Smooth muscle cell (in vitro differentiated cells): ENCODE measurements around the gene KLF12. TPM values are rescaled to one million over a fixed set of nuclear protein-coding genes. Genes with fewer than 3 reads are reported as not detected.

Source experiments
- DNase-seq: peaks from one replicate; lab custom pipeline; 2025; ENCODE audit not compliant: unreplicated experiment; lab: John Stamatoyannopoulos, UW
- H2AFZ ChIP-seq: fragments of 200-600 bp; sonication (generic); 2 replicates; pipeline ENCODE4 v1.6.0; 2016; ENCODE audit warnings: antibody characterized with exemption, low read depth, mild to moderate bottlenecking
- H3F3A ChIP-seq: fragments of 200-600 bp; sonication (generic); 2 replicates; pipeline ENCODE4 v1.6.0; 2017; ENCODE audit warnings: antibody characterized with exemption, low read depth
- H3K27ac ChIP-seq: fragments of 200-600 bp; sonication (generic); 2 replicates; pipeline ENCODE4 v1.5.1; 2016; ENCODE audit warnings: low read depth, mild to moderate bottlenecking
- H3K27me3 ChIP-seq: fragments of 200-600 bp; sonication (generic); 2 replicates; pipeline ENCODE4 v1.6.1; 2016; ENCODE audit warnings: low read depth, mild to moderate bottlenecking
- H3K36me3 ChIP-seq: fragments of 200-600 bp; sonication (generic); 2 replicates; pipeline ENCODE4 v1.5.1; 2016; ENCODE audit warnings: low read depth
- H3K4me1 ChIP-seq: fragments of 200-600 bp; sonication (generic); 2 replicates; pipeline ENCODE4 v1.5.1; 2016; ENCODE audit warnings: low read depth
- H3K4me2 ChIP-seq: fragments of 200-600 bp; sonication (generic); 2 replicates; pipeline ENCODE4 v1.6.0; 2016; ENCODE audit warnings: mild to moderate bottlenecking
- H3K4me3 ChIP-seq: fragments of 200-600 bp; sonication (generic); 2 replicates; pipeline ENCODE4 v1.5.1; 2016; ENCODE audit warnings: mild to moderate bottlenecking
- H3K79me2 ChIP-seq: fragments of 200-600 bp; sonication (generic); 2 replicates; pipeline ENCODE4 v1.6.0; 2016; ENCODE audit warnings: low read depth, mild to moderate bottlenecking
- H3K9ac ChIP-seq: fragments of 200-600 bp; sonication (generic); 2 replicates; pipeline ENCODE4 v1.6.0; 2016; ENCODE audit warnings: low read depth
- H3K9me3 ChIP-seq: fragments of 200-600 bp; sonication (generic); replicated peaks from 2 replicates; pipeline ENCODE4 v1.5.1; 2016; ENCODE audit warnings: low read depth
- H4K20me1 ChIP-seq: fragments of 200-600 bp; sonication (generic); 2 replicates; pipeline ENCODE4 v1.6.0; 2016; ENCODE audit warnings: low read depth
- WGBS: methylation state at CpG from one replicate; pipeline ENCODE4 v1.1.7; 2016; ENCODE audit warnings: low lambda C conversion rate; 5-methylcytosine and 5-hydroxymethylcytosine counted together
- polyA plus RNA-seq: library from polyadenylated mRNA; unstranded; fragments of >200 nt; fragmentation: Nextera tagmentation; extraction: Ambion mirVana; gene quantifications from 2 replicates; pipeline ENCODE4 v1.2.1, GENCODE V29; 2016
- total RNA-seq: library from RNA; depleted of rRNA; stranded (reverse); fragments of >200 nt; gene quantifications from 2 replicates; pipeline ENCODE4 v1.2.3, GENCODE V29; 2014
- TF ChIP-seq, protein P1 (sequence below): fragments of 200-600 bp; sonication (generic); IDR thresholded peaks from 2 replicates; pipeline ENCODE4 v1.5.1; 2017; ENCODE audit warnings: borderline replicate concordance, mild to moderate bottlenecking, antibody characterized with exemption; ENCODE audit not compliant: insufficient read depth, poor library complexity, severe bottlenecking

KLF12 gene
- total and polyA plus RNA-seq, 2 experiments from 2014 or later, result 1.3 to 14.6 TPM

GRCh38 chr13:74133657-74134201, 475 bp downstream of the KLF12 start:
- WGBS, result under 1% methylated on average over 32 of the region's 35 CpGs
- H3K9ac ChIP-seq, result peak overlapping the region; percentile 57

GRCh38 chr13:74132776-74133656, 1.2 kb downstream of the KLF12 start:
- WGBS, result under 1% methylated on average over 33 of the region's 34 CpGs
- peak overlapping the region; percentile 96 for H3K4me3 ChIP-seq
- DNase-seq, result peak; percentile 2
- peaks cover 24% of the 10 kb centered on the region for H3K4me1 ChIP-seq
- H3K9ac ChIP-seq, result peak overlapping the region; percentile 57
- TF ChIP-seq, protein P1, sequence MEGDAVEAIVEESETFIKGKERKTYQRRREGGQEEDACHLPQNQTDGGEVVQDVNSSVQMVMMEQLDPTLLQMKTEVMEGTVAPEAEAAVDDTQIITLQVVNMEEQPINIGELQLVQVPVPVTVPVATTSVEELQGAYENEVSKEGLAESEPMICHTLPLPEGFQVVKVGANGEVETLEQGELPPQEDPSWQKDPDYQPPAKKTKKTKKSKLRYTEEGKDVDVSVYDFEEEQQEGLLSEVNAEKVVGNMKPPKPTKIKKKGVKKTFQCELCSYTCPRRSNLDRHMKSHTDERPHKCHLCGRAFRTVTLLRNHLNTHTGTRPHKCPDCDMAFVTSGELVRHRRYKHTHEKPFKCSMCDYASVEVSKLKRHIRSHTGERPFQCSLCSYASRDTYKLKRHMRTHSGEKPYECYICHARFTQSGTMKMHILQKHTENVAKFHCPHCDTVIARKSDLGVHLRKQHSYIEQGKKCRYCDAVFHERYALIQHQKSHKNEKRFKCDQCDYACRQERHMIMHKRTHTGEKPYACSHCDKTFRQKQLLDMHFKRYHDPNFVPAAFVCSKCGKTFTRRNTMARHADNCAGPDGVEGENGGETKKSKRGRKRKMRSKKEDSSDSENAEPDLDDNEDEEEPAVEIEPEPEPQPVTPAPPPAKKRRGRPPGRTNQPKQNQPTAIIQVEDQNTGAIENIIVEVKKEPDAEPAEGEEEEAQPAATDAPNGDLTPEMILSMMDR, result no peak
- peak overlapping the region; percentile 88 for H2AFZ ChIP-seq
- peak overlapping the region; percentile 95 for H3K4me2 ChIP-seq
- H3K27ac ChIP-seq, result peak overlapping the region; percentile 65
- no peaks in the 10 kb centered on the region for H3K36me3 ChIP-seq
- no peaks in the 10 kb centered on the region for H3K9me3 ChIP-seq
- H3K27me3 ChIP-seq, result no peaks in the 10 kb centered on the region
- peaks cover 10% of the 10 kb centered on the region for H3F3A ChIP-seq
- H4K20me1 ChIP-seq, result peaks cover 11% of the 10 kb centered on the region
- H3K79me2 ChIP-seq, result peaks cover 25% of the 10 kb centered on the region

More at GRCh38 chr13:74133657-74134201, 475 bp downstream of the KLF12 start:
- Histone ChIP-seq H3K4me3 (peak overlapping the region; percentile 96), H4K20me1 (peaks cover 11% of the 10 kb centered on the region), H3F3A (peaks cover 10% of the 10 kb centered on the region), H3K27me3 (no peaks in the 10 kb centered on the region), H3K79me2 (peaks cover 25% of the 10 kb centered on the region), H2AFZ (peak overlapping the region; percentile 88), H3K4me1 (peaks cover 19% of the 10 kb centered on the region), H3K4me2 (peak overlapping the region; percentile 95), H3K36me3 (no peaks in the 10 kb centered on the region), H3K27ac (peak overlapping the region; percentile 65), H3K9me3 (no peaks in the 10 kb centered on the region)
- TF ChIP-seq, protein P1, result no peak
- DNase-seq, result peak; percentile 72

GRCh38 chr13:74132152-74132775, 1.9 kb downstream of the KLF12 start:
- Histone ChIP-seq H3K79me2 (peaks cover 25% of the 10 kb centered on the region), H3K4me1 (peaks cover 24% of the 10 kb centered on the region), H3F3A (peaks cover 10% of the 10 kb centered on the region), H3K9ac (no peak overlapping the region), H3K4me3 (peak overlapping the region; percentile 96), H3K4me2 (peak overlapping the region; percentile 95), H2AFZ (peak overlapping the region; percentile 88), H3K27ac (no peak overlapping the region), H3K9me3 (no peaks in the 10 kb centered on the region), H4K20me1 (peaks cover 11% of the 10 kb centered on the region), H3K27me3 (no peaks in the 10 kb centered on the region), H3K36me3 (no peaks in the 10 kb centered on the region)
- TF ChIP-seq, protein P1, result no peak
- WGBS, result 16% methylated on average over 17 of the region's 17 CpGs
- no peak for DNase-seq
